Gastroesophageal sphincter (tissue), 3 donors: ENCODE results near the gene MREG.

Source experiments
- POLR2A ChIP-seq, 2 donors: fragments of 450-650 bp; IDR thresholded peaks; one replicate each; pipeline ENCODE4 v1.6.1; 2017; ENCODE audit warnings: antibody characterized with exemption in 2 of 2, mild to moderate bottlenecking in 2 of 2, moderate library complexity in 1 of 2
- TF ChIP-seq, protein P1 (sequence below), 4 experiments: fragments of 200-600 bp in 2 of 4; fragments of 450-650 bp in 2 of 4; sonication (generic) in 1 of 4; IDR thresholded peaks; one replicate each; pipeline ENCODE4 v1.5.1; 2017 to 2019; ENCODE audit warnings: antibody characterized with exemption in 4 of 4, mild to moderate bottlenecking in 2 of 4, moderate library complexity in 2 of 4

DNA sequence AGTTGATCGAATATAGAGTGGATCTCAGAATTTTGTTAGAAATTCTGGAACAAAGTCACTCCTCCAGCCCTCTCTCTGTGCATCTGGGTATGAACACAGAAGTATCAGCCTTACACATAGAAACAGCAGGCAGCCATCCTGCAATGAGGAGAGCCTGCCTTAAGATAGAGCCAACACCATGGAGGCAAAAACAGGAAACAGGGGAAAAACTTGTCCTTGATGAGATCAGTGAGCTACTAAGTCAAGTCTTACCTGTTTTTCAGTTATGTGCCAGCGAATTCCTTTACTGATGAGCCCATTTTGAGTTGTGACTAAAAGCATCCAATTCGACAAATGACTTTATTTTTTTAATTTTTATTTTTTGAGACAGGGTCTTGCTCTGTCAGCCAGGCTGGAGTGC lies 26.6 kb upstream of the MREG start:
- TF ChIP-seq, protein P1, sequence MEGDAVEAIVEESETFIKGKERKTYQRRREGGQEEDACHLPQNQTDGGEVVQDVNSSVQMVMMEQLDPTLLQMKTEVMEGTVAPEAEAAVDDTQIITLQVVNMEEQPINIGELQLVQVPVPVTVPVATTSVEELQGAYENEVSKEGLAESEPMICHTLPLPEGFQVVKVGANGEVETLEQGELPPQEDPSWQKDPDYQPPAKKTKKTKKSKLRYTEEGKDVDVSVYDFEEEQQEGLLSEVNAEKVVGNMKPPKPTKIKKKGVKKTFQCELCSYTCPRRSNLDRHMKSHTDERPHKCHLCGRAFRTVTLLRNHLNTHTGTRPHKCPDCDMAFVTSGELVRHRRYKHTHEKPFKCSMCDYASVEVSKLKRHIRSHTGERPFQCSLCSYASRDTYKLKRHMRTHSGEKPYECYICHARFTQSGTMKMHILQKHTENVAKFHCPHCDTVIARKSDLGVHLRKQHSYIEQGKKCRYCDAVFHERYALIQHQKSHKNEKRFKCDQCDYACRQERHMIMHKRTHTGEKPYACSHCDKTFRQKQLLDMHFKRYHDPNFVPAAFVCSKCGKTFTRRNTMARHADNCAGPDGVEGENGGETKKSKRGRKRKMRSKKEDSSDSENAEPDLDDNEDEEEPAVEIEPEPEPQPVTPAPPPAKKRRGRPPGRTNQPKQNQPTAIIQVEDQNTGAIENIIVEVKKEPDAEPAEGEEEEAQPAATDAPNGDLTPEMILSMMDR (IDR thresholded peaks at IDR 0.05), result no peak
- TF ChIP-seq POLR2A (IDR thresholded peaks at IDR 0.05), result no peak
